ENCODE results near the gene SLC38A5. TPM values are rescaled to one million over a fixed set of nuclear protein-coding genes. Genes with fewer than 3 reads are reported as not detected.

Gene SLC38A5
- total and polyA plus RNA-seq, 9 of the 15 experiments (the other 6 are each of a cell fraction or from before 2014, with no cell fraction given), result 9.3 to 228 (median 142) TPM

DNA sequence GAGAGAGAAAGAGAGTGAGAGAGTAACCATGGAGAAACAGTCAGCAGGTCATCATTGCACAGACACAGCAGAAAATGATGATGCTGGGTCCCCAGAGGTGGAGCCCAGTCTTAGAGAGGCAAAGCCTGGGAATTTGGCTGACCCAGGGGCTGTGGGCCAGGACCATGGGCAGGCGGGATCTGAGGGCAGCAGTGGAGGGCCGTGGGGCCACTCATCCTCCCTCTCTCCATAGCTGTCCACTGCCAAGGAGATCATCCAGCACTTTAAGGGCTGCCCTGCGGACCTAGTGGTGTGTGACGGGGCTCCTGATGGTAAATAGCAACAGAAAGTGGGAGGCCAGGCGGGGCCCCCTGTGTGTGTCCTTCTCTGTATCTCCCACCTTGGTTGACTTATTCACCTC, 8.7 kb upstream of the SLC38A5 start:
- Histone ChIP-seq H3K36me3 (ENCODE audit: control insufficient read depth, insufficient read depth, low read length) (peaks cover 61% of the 10 kb centered on the region; the same call in 2 of the 3 replicates), H3K27ac (ENCODE audit: extremely low read depth, low read depth, low read length) (no peak overlapping the region), H3K27me3 (ENCODE audit: control insufficient read depth in 2 of 2, insufficient read depth in 2 of 2, low read length in 2 of 2) (no peaks in the 10 kb centered on the region), H3K9me3 (replicated peaks; ENCODE audit: control insufficient read depth, insufficient read depth, low read depth, low read length) (no peaks in the 10 kb centered on the region), H3K9ac (ENCODE audit: insufficient read depth in 1 of 2, low read depth in 2 of 2, low read length in 2 of 2) (no peak overlapping the region), H3K4me2 (ENCODE audit: insufficient read depth, low read length) (no peak overlapping the region), H3K9me1 (ENCODE audit: control insufficient read depth, insufficient read depth, low read length) (peaks cover 4% of the 10 kb centered on the region), H3K4me1 (replicated peaks in 1 of 2; ENCODE audit: control insufficient read depth in 2 of 2, insufficient read depth in 2 of 2, low read length in 2 of 2) (peaks cover 3 to 18% of the 10 kb centered on the region in 2 experiments; a peak in 4 of 5 replicates), H2AFZ (ENCODE audit: low read depth, low read length) (no peak overlapping the region), H4K20me1 (replicated peaks; ENCODE audit: control insufficient read depth, insufficient read depth, low read length) (no peaks in the 10 kb centered on the region), H3K4me3 (no peak overlapping the region), H3K79me2 (ENCODE audit: control insufficient read depth, insufficient read depth, low read length) (peaks cover 48% of the 10 kb centered on the region)
- TF ChIP-seq RAD21 (CRISPR knock-in tag; conservative IDR thresholded peaks at IDR 0.05 in 1 of 2, IDR thresholded peaks at IDR 0.05 in 1 of 2) (no peak), TCF7 (IDR thresholded peaks at IDR 0.05; ENCODE audit: borderline replicate concordance) (no peak), TRIM28 (IDR thresholded peaks at IDR 0.05) (no peak), SOX6 (IDR thresholded peaks at IDR 0.05) (no peak)
- TF ChIP-seq, protein P1, sequence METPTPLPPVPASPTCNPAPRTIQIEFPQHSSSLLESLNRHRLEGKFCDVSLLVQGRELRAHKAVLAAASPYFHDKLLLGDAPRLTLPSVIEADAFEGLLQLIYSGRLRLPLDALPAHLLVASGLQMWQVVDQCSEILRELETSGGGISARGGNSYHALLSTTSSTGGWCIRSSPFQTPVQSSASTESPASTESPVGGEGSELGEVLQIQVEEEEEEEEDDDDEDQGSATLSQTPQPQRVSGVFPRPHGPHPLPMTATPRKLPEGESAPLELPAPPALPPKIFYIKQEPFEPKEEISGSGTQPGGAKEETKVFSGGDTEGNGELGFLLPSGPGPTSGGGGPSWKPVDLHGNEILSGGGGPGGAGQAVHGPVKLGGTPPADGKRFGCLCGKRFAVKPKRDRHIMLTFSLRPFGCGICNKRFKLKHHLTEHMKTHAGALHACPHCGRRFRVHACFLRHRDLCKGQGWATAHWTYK (CRISPR knock-in tag; IDR thresholded peaks at IDR 0.05), result no peak
- TF ChIP-seq, protein P2, sequence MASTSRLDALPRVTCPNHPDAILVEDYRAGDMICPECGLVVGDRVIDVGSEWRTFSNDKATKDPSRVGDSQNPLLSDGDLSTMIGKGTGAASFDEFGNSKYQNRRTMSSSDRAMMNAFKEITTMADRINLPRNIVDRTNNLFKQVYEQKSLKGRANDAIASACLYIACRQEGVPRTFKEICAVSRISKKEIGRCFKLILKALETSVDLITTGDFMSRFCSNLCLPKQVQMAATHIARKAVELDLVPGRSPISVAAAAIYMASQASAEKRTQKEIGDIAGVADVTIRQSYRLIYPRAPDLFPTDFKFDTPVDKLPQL (IDR thresholded peaks at IDR 0.05; ENCODE audit: extremely low read depth, insufficient read length), result no peak
- ChIA-PET POLR2A (interaction anchor here (0.8 kb wide), 1 partner anchor 49 kb away, joined by 3 read pairs; no protein-coding TSS in a partner anchor), CTCF (ENCODE audit: low intra/inter-chr PET ratio) (no interaction called here)
- in situ Hi-C loops (cut with MboI), result loop anchor here (25.0 kb wide), 1 partner anchor 617 kb away; no protein-coding TSS in a partner anchor
- FAIRE-seq (no peak), DNase-seq (ENCODE audit: extremely low read depth in 1 of 4, low spot score in 3 of 4) (no peak), ATAC-seq (no peak)
- intact Hi-C loops (cut with micrococcal nuclease), result no loop called here
- 83% methylated on average over 3 of the region's 5 CpGs for WGBS (ENCODE audit: insufficient coverage, low coverage, missing lambda C conversion rate)
- no TSS peak for BruUV-seq (replicated peaks)

All from K562 (cell line).